ENCODE data around the gene CHN2.

The CHN2 gene

GRCh38 chr7:29401769-29402168 is 207.2 kb downstream of the CHN2 start:
- no peak for DNase-seq (ENCODE audit: low spot score)

DNA sequence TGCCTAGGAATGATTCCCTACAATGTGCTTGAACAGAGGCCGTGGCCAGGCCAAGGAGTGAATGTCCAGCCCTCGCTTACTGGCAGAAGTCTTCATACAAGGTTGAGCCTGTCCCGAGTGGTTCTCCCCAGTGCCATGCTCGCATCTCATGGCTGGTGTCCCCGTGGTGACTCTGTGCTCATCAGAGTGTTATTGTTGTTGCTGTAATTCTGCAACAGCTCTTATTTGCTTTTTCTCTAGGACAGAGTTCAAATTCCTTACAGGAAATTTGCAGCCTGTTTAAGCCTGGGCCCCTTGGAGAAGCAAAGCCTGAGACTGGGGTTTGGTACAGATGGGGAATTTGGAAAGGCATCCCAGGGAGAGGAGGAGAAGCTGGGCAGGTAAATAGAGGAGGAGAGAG is 211.3 kb downstream of the CHN2 start:
- DNase-seq (ENCODE audit: low spot score), result no peak

DNA sequence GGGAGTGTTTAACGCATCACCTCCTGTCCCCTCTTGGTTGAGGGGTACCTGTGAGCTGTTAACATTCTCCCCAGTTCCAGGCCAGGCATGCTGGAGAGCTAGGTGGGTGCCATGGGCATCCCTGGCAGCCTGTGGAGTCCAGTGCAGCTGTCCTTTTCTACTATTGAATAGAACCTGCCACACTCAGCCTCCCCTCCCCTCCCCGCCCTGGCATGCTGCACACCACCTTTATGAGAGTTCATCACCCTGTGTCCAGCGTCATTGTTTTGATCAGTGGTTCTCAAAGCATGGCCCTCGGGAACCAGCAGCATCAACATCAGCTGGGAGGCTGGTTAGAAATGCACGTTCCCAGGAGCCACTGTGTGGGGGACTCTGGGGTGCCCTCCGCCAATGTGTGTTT is 211.8 kb downstream of the CHN2 start:
- DNase-seq (ENCODE audit: low spot score), result no peak

- DNase-seq (ENCODE audit: low spot score), result peak; percentile 70
These were observed 214.3 kb downstream of the CHN2 start for GRCh38 chr7:29408841-29409243.

- DNase-seq (ENCODE audit: low spot score), result no peak
These were observed 216.4 kb downstream of the CHN2 start for GRCh38 chr7:29410996-29411395.

- DNase-seq (ENCODE audit: low spot score), result no peak
These were observed 218.3 kb downstream of the CHN2 start for GRCh38 chr7:29412912-29413311.

GRCh38 chr7:29413626-29414136 is 219.1 kb downstream of the CHN2 start:
- DNase-seq (ENCODE audit: low spot score), result no peak

- DNase-seq (ENCODE audit: low spot score), result no peak
These were observed 219.6 kb downstream of the CHN2 start for GRCh38 chr7:29414216-29414615.

- DNase-seq (ENCODE audit: low spot score), result no peak
These were observed 220.6 kb downstream of the CHN2 start for GRCh38 chr7:29415215-29415614.

DNA sequence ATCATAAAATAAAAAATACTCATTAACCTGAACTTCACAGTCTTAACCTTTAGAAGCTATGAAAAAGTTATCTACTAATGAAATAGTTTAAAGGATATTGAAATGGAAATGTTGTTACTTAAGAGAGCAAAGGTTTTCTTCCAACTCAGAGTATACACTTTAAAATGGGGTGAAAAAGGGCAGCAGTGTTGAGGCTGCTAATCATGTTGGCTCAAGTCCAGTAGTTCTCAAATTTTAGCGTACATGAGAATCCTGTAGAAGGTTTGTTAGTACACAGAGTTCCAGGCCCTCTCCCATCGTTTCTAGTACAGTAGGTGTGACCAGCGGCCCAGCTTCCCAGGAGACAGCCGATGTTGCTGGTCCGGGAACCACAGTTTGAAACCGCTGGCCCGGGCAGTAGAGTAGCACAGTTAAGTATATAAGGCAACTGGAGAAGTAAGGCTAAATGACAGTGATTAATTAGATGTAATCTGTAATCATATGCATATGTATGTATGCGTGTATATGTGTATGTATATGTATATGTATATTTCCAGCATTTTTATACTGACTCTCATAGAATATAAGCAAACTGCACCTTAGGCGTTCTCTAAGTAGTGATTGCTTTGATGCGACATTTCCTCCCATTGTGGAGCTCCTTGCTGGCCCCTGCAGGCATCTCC is 221.8 kb downstream of the CHN2 start:
- no peak for DNase-seq (ENCODE audit: low spot score)

DNA sequence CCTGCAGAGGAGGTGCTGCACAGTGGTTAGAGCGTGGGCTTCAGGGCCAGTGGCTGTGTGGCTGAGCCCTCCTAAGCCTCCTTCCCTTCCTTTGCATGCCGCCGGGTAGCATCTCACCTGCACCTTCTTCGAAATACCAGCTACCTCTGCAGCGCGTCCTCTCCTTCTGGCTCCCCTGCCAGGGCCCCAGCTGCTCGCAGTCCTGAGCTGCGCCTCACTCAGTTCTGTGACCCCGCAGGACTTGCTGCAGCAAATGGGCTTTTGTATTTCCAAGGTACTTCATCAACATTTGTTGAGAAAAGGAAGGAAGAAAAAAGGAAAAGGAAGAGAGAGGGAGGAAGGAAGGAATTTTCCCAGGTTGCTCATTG is 222.3 kb downstream of the CHN2 start:
- no peak for DNase-seq (ENCODE audit: low spot score)

GRCh38 chr7:29418056-29418455 is 223.5 kb downstream of the CHN2 start:
- no peak for DNase-seq (ENCODE audit: low spot score)

DNA sequence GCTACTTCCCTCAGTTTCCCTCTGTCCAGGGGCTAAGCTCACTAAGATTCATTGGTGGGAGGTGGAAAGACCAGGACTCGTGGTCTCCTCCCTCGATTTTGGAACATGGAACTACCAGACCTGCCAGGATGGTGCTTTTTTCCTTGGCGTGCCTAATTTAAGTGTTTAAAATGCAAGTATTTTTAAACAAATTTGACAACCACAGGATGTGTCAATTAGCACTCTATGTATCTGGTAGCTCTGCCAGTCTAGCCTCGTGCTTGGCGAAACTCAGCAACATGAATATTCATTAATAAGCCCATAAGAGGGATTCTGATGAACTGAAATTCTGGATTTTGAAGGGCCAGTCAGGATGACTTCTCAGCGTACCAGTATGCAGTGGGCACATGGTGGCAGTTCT is 224.1 kb downstream of the CHN2 start:
- no peak for DNase-seq (ENCODE audit: low spot score)

GRCh38 chr7:29420011-29420410 is 225.4 kb downstream of the CHN2 start:
- no peak for DNase-seq (ENCODE audit: low spot score)

- no peak for DNase-seq (ENCODE audit: low spot score)
These were observed 226.7 kb downstream of the CHN2 start for GRCh38 chr7:29421010-29421956.

DNA sequence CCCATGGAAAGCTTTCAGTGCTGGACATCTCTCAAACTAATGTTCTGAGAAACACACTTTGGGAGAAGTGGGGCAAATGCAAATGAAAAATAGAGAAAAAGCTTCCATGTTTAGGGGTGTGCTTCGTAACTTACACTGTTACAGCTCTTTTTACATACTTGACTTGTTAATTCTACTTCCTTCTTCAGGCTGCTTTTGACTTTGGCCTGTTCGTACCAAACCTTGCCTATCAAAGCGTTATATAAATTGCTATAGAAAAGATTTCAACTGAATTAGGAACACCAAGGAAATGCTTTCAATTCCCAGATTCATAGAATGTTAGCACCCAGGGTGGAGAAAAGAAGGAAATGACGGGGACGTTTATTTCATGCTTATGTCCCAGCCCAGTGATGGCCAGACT is 228.3 kb downstream of the CHN2 start:
- no peak for DNase-seq (ENCODE audit: low spot score)

DNA sequence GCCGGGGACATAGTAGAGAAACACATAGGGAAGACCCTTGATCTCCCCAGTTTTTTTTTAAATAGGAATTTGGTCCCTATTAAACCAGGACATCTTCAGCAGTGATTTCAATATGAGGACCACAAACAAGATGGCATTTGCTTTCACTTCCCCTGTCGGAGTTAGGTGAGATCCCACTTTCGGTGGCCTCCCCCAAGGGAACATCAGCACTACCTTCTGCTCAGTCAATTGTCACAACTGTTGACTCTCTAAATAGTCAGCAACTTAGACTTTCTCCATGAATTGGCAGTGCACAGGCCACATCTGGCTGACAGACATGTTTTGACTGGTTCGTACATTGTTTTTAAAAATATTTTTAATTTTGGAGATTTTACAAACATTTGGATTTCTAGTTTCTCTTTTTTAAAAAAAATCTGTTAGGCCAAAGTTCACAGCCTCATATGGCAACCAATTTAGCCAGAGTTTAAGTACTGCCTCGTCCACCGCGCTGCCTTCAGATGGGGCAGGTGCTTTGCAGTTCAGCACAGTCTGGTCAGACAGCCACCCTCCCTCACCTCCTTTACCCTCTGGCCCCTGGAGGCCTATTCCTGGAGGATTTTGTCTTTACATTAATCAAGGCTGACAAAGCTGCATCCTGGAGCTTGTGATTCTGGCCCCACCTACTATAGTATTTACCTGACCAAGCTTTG is 229.9 kb downstream of the CHN2 start:
- DNase-seq (ENCODE audit: low spot score), result no peak

DNA sequence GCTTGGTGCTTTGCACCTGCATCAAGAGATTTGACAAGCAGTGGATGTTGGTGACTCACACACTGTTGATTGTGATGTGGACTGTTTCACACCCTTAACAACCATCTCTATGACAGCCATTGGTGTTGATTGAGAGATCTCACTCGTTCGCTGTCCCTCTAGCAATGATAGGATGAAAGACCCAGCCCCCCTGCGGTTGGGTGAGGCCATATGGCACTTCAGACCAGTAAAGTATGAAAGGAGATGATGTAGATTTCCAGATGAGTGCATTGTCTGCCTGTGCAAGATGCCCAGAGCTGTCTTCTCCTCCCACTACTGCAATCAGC is 230.4 kb downstream of the CHN2 start:
- DNase-seq (ENCODE audit: low spot score), result no peak

DNA sequence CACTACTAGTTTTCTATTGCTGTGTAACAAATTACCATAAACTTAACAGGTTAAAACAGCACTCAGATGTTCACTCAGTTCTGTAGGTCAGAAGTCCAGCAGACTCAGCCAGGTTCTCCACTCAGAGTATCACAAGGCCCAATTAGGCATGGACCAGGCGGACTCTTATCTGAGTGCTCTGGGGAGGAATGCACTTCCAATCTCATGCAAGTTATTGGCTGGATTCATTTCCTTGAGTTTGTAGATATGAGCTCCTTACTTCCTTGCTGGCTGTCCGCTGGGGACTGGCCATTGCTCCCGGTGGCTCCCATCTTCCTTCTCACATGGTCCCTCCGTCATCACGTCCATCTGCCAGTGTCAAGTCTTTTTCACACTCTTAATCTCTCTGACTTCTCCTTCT is 232.0 kb downstream of the CHN2 start:
- no peak for DNase-seq (ENCODE audit: low spot score)

GRCh38 chr7:29429401-29429800 is 234.8 kb downstream of the CHN2 start:
- DNase-seq (ENCODE audit: low spot score), result no peak

- DNase-seq (ENCODE audit: low spot score), result no peak
These were observed 235.8 kb downstream of the CHN2 start for GRCh38 chr7:29430279-29430949.

DNA sequence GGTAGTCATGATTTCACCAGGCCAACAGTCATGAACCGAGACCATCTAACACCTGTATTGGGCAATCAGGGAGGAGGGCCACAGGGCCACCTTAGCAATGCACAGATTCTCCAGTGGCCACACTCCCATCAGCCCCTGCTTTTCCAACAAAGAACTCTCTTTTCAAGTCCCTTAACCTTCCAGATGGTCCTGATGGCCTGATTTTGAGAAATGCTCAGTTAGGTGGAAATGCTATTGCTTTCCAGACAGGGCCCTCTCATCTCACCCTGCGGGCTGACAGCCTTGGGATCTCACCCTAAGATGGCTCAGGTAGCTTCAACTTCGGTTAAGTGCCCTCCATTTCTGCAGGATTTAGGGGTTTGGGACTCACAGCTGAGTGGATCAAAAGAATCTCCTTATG is 237.1 kb downstream of the CHN2 start:
- DNase-seq (ENCODE audit: low spot score), result no peak
